ENCODE measurements around the gene POU2F2. TPM values are rescaled to one million over a fixed set of nuclear protein-coding genes. Genes with fewer than 3 reads are reported as not detected.
"Not testable (repeated sequence)": the region's sequence is repeated elsewhere in the genome, so short reads cannot be mapped to it uniquely, and the experiment has no call there.

Gene POU2F2
- total RNA-seq, 6 experiments from 2014 or later = 6.4 to 11.0 (median 7.8) TPM

DNA sequence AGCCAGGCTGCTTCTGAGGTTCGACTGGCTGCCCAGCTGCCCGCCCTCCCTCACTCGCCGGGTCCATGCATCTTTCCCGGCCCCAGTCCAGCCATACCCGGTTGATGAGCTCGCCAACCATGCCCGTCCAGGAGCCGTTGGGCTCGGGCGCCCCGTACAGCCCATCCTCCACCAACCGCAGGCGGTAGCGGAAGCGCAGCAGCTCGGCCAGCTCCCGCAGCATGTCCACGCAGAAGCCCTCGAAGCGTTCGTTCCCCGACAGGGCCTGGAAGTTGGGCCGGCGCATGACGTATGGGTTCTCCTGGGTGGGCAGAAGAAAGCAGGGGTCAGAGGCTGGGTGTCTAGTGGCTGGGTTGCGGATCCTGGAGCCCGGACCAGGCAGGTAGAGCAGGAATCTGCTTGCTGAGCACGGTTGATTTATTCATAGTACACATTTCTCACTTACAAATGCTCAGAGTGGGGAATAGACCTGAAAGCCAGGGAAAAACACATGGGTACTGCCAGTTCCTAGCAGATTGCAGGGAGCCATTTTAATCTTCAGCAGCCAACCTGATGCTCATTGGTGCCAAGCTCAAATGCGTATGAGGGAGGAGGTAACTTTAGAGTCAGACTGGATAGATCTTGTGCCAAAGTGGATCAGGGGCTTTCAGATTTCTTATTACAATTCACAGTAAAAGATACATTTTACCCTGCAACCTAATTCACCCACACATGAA is 89.6 kb downstream of the POU2F2 start:
- no peak for DNase-seq
- no peak overlapping the region for H3K27ac Mint-ChIP-seq
- no peaks in the 10 kb centered on the region for H3K4me1 Mint-ChIP-seq (ENCODE audit: low read depth)
- H3K36me3 Mint-ChIP-seq (ENCODE audit: low read depth) = no peaks in the 10 kb centered on the region
- H3K27me3 Mint-ChIP-seq (ENCODE audit: insufficient read depth) = peaks cover 14% of the 10 kb centered on the region
- H3K9me3 Mint-ChIP-seq = no peaks in the 10 kb centered on the region
- H3K4me3 Mint-ChIP-seq = no peak overlapping the region
- TF ChIP-seq, protein P1, sequence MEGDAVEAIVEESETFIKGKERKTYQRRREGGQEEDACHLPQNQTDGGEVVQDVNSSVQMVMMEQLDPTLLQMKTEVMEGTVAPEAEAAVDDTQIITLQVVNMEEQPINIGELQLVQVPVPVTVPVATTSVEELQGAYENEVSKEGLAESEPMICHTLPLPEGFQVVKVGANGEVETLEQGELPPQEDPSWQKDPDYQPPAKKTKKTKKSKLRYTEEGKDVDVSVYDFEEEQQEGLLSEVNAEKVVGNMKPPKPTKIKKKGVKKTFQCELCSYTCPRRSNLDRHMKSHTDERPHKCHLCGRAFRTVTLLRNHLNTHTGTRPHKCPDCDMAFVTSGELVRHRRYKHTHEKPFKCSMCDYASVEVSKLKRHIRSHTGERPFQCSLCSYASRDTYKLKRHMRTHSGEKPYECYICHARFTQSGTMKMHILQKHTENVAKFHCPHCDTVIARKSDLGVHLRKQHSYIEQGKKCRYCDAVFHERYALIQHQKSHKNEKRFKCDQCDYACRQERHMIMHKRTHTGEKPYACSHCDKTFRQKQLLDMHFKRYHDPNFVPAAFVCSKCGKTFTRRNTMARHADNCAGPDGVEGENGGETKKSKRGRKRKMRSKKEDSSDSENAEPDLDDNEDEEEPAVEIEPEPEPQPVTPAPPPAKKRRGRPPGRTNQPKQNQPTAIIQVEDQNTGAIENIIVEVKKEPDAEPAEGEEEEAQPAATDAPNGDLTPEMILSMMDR (IDR thresholded peaks at IDR 0.05) = no peak

DNA sequence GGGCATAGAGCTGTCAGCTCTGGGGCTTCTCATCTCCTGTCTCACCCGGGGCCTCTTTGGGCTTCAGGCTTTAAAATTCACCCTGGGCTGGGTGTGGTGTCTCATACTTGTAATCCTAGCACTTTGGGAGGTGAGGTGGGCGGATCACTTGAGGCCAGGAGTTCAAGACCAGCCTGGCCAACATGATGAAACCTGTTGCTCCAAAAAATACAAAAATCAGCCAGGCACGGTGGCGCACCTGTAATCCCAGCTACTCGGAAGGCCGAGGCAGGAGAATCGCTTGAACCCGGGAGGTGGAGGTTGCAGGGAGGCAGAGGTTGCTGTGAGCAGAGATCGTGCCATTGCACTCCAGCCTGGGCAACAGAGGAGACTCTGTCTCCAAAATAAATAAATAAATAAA is 91.8 kb downstream of the POU2F2 start:
- H3K27me3 Mint-ChIP-seq (ENCODE audit: insufficient read depth) = peaks cover 10% of the 10 kb centered on the region
- not testable (repeated sequence) for H3K4me3 Mint-ChIP-seq; H3K36me3 Mint-ChIP-seq (ENCODE audit: low read depth); H3K9me3 Mint-ChIP-seq; H3K27ac Mint-ChIP-seq; DNase-seq; H3K4me1 Mint-ChIP-seq (ENCODE audit: low read depth)

DNA sequence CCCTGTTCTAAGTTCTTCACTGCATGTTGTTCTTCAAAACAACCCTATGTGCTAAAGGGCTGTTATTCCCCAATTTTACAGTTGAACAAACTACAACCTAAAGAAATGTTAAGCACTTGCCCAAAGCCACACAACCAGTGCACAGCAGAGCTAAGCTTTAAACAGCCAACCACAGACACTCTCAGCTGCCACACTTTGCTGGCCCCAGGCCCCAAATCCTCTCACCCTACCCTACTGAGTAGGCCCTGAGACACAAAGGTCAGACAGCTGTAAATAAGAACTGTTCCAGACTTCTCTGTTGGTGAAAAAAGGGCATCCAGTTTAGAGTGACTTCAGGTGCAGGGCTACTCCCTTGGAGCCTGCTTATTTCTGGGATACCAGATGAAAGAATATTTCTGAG is 92.2 kb downstream of the POU2F2 start:
- TF ChIP-seq, protein P1 (IDR thresholded peaks at IDR 0.05) = no peak
- no peak overlapping the region for H3K27ac Mint-ChIP-seq
- no peaks in the 10 kb centered on the region for H3K9me3 Mint-ChIP-seq
- DNase-seq = no peak
- peaks cover 3% of the 10 kb centered on the region for H3K4me1 Mint-ChIP-seq (ENCODE audit: low read depth)
- H3K36me3 Mint-ChIP-seq (ENCODE audit: low read depth) = no peaks in the 10 kb centered on the region
- no peak overlapping the region for H3K4me3 Mint-ChIP-seq
- H3K27me3 Mint-ChIP-seq (ENCODE audit: insufficient read depth) = peaks cover 10% of the 10 kb centered on the region

DNA sequence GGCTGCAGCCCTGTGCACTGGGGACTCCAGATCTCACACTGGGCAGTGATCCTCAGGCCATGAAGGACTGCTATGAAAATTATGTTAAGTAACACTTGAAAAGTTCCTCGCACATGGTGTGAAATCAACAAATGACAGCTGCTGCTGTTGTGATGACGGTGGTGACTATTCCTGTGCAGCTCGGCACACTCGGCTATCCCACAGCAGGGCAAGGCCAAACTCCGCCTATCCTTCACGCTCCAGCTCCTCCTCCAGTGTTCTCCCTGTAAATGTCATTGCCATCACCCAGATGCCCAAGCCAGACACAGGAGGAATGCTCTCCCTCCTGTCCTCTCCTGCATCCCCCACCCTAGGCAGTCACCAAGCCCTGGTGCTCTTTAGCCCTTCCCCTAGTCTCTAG is 93.6 kb downstream of the POU2F2 start:
- no peak overlapping the region for H3K4me3 Mint-ChIP-seq
- H3K9me3 Mint-ChIP-seq = no peaks in the 10 kb centered on the region
- no peaks in the 10 kb centered on the region for H3K36me3 Mint-ChIP-seq (ENCODE audit: low read depth)
- TF ChIP-seq, protein P1 (IDR thresholded peaks at IDR 0.05) = no peak
- no peak overlapping the region for H3K27ac Mint-ChIP-seq
- H3K4me1 Mint-ChIP-seq (ENCODE audit: low read depth) = peaks cover 10% of the 10 kb centered on the region
- H3K27me3 Mint-ChIP-seq (ENCODE audit: insufficient read depth) = peaks cover 10% of the 10 kb centered on the region
- no peak for DNase-seq

DNA sequence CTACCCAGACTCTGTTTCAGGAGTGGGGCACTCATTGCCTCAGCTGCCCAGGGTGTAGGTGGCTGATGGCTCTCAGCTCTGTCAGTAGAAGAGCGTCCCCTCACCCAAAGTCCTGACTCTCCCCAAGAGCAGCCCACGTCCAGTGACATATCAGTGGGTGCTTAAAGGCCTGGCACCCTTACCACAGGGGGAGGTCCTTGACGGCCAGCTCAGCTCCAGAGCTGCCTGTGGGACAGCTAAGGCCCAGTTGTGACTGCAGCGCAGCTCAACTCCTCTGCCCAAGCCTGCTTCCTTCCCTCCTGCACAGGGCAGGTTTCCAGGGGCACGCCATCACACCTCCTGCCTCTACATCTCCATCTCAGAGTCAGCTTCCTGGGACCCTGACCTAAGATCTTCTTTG is 94.6 kb downstream of the POU2F2 start:
- H3K36me3 Mint-ChIP-seq (ENCODE audit: low read depth) = no peaks in the 10 kb centered on the region
- no peak overlapping the region for H3K4me3 Mint-ChIP-seq
- no peak for DNase-seq
- no peaks in the 10 kb centered on the region for H3K9me3 Mint-ChIP-seq
- H3K27me3 Mint-ChIP-seq (ENCODE audit: insufficient read depth) = peaks cover 12% of the 10 kb centered on the region
- TF ChIP-seq, protein P1 (IDR thresholded peaks at IDR 0.05) = no peak
- H3K4me1 Mint-ChIP-seq (ENCODE audit: low read depth) = peaks cover 10% of the 10 kb centered on the region
- no peak overlapping the region for H3K27ac Mint-ChIP-seq

Small RNA genes within 50 kb of the gene (microRNA-seq; reads per million reads assigned to microRNA genes)
- gene MIR4323 = not detected

Other genes starting within 250 kb of the POU2F2 start
- 10 to 100 TPM; 63.8 to 73.3 (median 68.2) TPM for gene ARHGEF1, start 249.3 kb downstream of the POU2F2 start, total RNA-seq (2021; fragmentation: NEBNext Ultra II Directional; extraction: Animal tissue kit (Norgen Biotek cat#: 25700))
- under 1 TPM in 4 of 6 experiments, not detected in 2; 0.09 to 0.17 (median 0.12) TPM for gene ERFL, start 204.0 kb downstream of the POU2F2 start, total RNA-seq (2021; fragmentation: NEBNext Ultra II Directional; extraction: Animal tissue kit (Norgen Biotek cat#: 25700))
- 100 to 1,000 TPM; 245 to 349 (median 258) TPM for gene RABAC1, start 173.1 kb downstream of the POU2F2 start, total RNA-seq (2021; fragmentation: NEBNext Ultra II Directional; extraction: Animal tissue kit (Norgen Biotek cat#: 25700))
- gene ATP1A3, start 138.2 kb downstream of the POU2F2 start, total RNA-seq (2021; fragmentation: NEBNext Ultra II Directional; extraction: Animal tissue kit (Norgen Biotek cat#: 25700)) = under 1 TPM in 4 of 6 experiments, not detected in 2; 0.10 to 0.66 (median 0.33) TPM
- under 1 TPM in 5 of 6 experiments, not detected in 1; 0.07 to 0.19 (median 0.13) TPM for gene GRIK5, start 62.2 kb downstream of the POU2F2 start, total RNA-seq (2021; fragmentation: NEBNext Ultra II Directional; extraction: Animal tissue kit (Norgen Biotek cat#: 25700))
- gene ZNF574, start 56.3 kb downstream of the POU2F2 start, total RNA-seq (2021; fragmentation: NEBNext Ultra II Directional; extraction: Animal tissue kit (Norgen Biotek cat#: 25700)) = 10 to 100 TPM; 14.0 to 16.5 (median 15.1) TPM
- 10 to 100 TPM; 19.2 to 24.9 (median 20.2) TPM for gene DEDD2, start 85.2 kb upstream of the POU2F2 start, total RNA-seq (2021; fragmentation: NEBNext Ultra II Directional; extraction: Animal tissue kit (Norgen Biotek cat#: 25700))
- gene ZNF526, start 87.9 kb upstream of the POU2F2 start, total RNA-seq (2021; fragmentation: NEBNext Ultra II Directional; extraction: Animal tissue kit (Norgen Biotek cat#: 25700)) = 10 to 100 TPM; 14.0 to 18.2 (median 16.1) TPM
- 10 to 100 TPM; 36.3 to 45.5 (median 43.1) TPM for gene GSK3A, start 110.2 kb upstream of the POU2F2 start, total RNA-seq (2021; fragmentation: NEBNext Ultra II Directional; extraction: Animal tissue kit (Norgen Biotek cat#: 25700))
- 10 to 100 TPM; 74.7 to 87.8 (median 78.8) TPM for gene ERF, start 122.7 kb upstream of the POU2F2 start, total RNA-seq (2021; fragmentation: NEBNext Ultra II Directional; extraction: Animal tissue kit (Norgen Biotek cat#: 25700))
- gene CIC, start 136.8 kb upstream of the POU2F2 start, total RNA-seq (2021; fragmentation: NEBNext Ultra II Directional; extraction: Animal tissue kit (Norgen Biotek cat#: 25700)) = 10 to 100 TPM; 67.6 to 75.4 (median 73.7) TPM
- 1 to 10 TPM in 1 of 6 experiments, under 1 TPM in 5; 0.67 to 2.0 (median 0.86) TPM for gene PRR19, start 169.7 kb upstream of the POU2F2 start, total RNA-seq (2021; fragmentation: NEBNext Ultra II Directional; extraction: Animal tissue kit (Norgen Biotek cat#: 25700))
- 10 to 100 TPM; 32.3 to 43.5 (median 40.7) TPM for gene PAFAH1B3, start 170.2 kb upstream of the POU2F2 start, total RNA-seq (2021; fragmentation: NEBNext Ultra II Directional; extraction: Animal tissue kit (Norgen Biotek cat#: 25700))
- gene TMEM145, start 180.9 kb upstream of the POU2F2 start, total RNA-seq (2021; fragmentation: NEBNext Ultra II Directional; extraction: Animal tissue kit (Norgen Biotek cat#: 25700)) = under 1 TPM; 0.12 to 0.47 (median 0.34) TPM
- gene MEGF8, start 193.2 kb upstream of the POU2F2 start, total RNA-seq (2021; fragmentation: NEBNext Ultra II Directional; extraction: Animal tissue kit (Norgen Biotek cat#: 25700)) = 10 to 100 TPM; 17.7 to 23.6 (median 18.8) TPM

Measured in HFFc6 (cell line).